Measurements from ENCODE around the gene NUP210L.
"Not testable (repeated sequence)": the region's sequence is repeated elsewhere in the genome, so short reads cannot be mapped to it uniquely, and the experiment has no call there.

NUP210L gene

GRCh38 chr1:154104433-154105082, 50.3 kb downstream of the NUP210L start:
- DNase-seq (ENCODE audit: low read depth in 1 of 2, low spot score in 1 of 2): no peak
- no peak overlapping the region for H3K27ac ChIP-seq (replicated peaks)

GRCh38 chr1:154100141-154100540, 54.7 kb downstream of the NUP210L start:
- not testable (repeated sequence) for H3K4me3 ChIP-seq (replicated peaks; ENCODE audit: insufficient read depth, low read length); H3K27ac ChIP-seq (replicated peaks); DNase-seq (ENCODE audit: low read depth in 1 of 2, low spot score in 1 of 2); H3K27me3 ChIP-seq (ENCODE audit: insufficient read depth, poor library complexity, severe bottlenecking)

More at GRCh38 chr1:154104433-154105082, 50.3 kb downstream of the NUP210L start:
- Histone ChIP-seq H3K4me3 (replicated peaks; ENCODE audit: insufficient read depth, low read length) (no peak overlapping the region), H3K27me3 (ENCODE audit: insufficient read depth, poor library complexity, severe bottlenecking) (no peaks in the 10 kb centered on the region)
- TF ChIP-seq CTCF (IDR thresholded peaks at IDR 0.05; ENCODE audit: insufficient read depth, low read length): no peak

GRCh38 chr1:154097873-154098272, 57.0 kb downstream of the NUP210L start:
- no peak for DNase-seq (ENCODE audit: low read depth in 1 of 2, low spot score in 1 of 2)
- no peak overlapping the region for H3K27ac ChIP-seq (replicated peaks)
- H3K4me3 ChIP-seq (replicated peaks; ENCODE audit: insufficient read depth, low read length): no peak overlapping the region
- TF ChIP-seq REST (IDR thresholded peaks at IDR 0.05; ENCODE audit: insufficient replicate concordance, low read depth): no peak
- TF ChIP-seq CTCF (IDR thresholded peaks at IDR 0.05; ENCODE audit: insufficient read depth, low read length): no peak
- TF ChIP-seq POLR2AphosphoS5 (IDR thresholded peaks at IDR 0.05; ENCODE audit: low read depth): no peak
- no peak for TF ChIP-seq SPI1 (IDR thresholded peaks at IDR 0.05; ENCODE audit: borderline replicate concordance, low read depth)
- no peak for TF ChIP-seq GABPA (IDR thresholded peaks at IDR 0.05; ENCODE audit: low read depth)
- no peaks in the 10 kb centered on the region for H3K27me3 ChIP-seq (ENCODE audit: insufficient read depth, poor library complexity, severe bottlenecking)

GRCh38 chr1:154095456-154096060, 59.3 kb downstream of the NUP210L start:
- no peak overlapping the region for H3K4me3 ChIP-seq (replicated peaks; ENCODE audit: insufficient read depth, low read length)
- TF ChIP-seq SPI1 (IDR thresholded peaks at IDR 0.05; ENCODE audit: borderline replicate concordance, low read depth): no peak
- no peak for TF ChIP-seq POLR2AphosphoS5 (IDR thresholded peaks at IDR 0.05; ENCODE audit: low read depth)
- TF ChIP-seq CTCF (IDR thresholded peaks at IDR 0.05; ENCODE audit: insufficient read depth, low read length): no peak
- TF ChIP-seq REST (IDR thresholded peaks at IDR 0.05; ENCODE audit: insufficient replicate concordance, low read depth): no peak
- TF ChIP-seq GABPA (IDR thresholded peaks at IDR 0.05; ENCODE audit: low read depth): no peak
- no peaks in the 10 kb centered on the region for H3K27me3 ChIP-seq (ENCODE audit: insufficient read depth, poor library complexity, severe bottlenecking)
- H3K27ac ChIP-seq (replicated peaks): no peak overlapping the region
- no peak for DNase-seq (ENCODE audit: low read depth in 1 of 2, low spot score in 1 of 2)
